ENCODE data around the gene PAK5. TPM values are rescaled to one million over a fixed set of nuclear protein-coding genes. Genes with fewer than 3 reads are reported as not detected.
A peak's percentile ranks its signal among the peaks of the same experiment; 100 is the strongest.

PAK5 gene
- polyA plus RNA-seq (ENCODE audit: insufficient read depth in 1 of 5, insufficient read length in 5 of 5, low replicate concordance in 1 of 5), result under 1 TPM; 0.18 to 0.44 (median 0.33) TPM
- long read RNA-seq, donor 1, result 0 reads
- long read RNA-seq, donor 2, result 0 reads
- long read RNA-seq, donor 3, result 0 reads
- long read RNA-seq, donor 4, result 0 reads
- long read RNA-seq, donor 5, result 0 reads
- long read RNA-seq, donor 6, result 0 reads
- long read RNA-seq, donor 7, result 0 reads
- long read RNA-seq, donor 8, result 0 reads

DNA sequence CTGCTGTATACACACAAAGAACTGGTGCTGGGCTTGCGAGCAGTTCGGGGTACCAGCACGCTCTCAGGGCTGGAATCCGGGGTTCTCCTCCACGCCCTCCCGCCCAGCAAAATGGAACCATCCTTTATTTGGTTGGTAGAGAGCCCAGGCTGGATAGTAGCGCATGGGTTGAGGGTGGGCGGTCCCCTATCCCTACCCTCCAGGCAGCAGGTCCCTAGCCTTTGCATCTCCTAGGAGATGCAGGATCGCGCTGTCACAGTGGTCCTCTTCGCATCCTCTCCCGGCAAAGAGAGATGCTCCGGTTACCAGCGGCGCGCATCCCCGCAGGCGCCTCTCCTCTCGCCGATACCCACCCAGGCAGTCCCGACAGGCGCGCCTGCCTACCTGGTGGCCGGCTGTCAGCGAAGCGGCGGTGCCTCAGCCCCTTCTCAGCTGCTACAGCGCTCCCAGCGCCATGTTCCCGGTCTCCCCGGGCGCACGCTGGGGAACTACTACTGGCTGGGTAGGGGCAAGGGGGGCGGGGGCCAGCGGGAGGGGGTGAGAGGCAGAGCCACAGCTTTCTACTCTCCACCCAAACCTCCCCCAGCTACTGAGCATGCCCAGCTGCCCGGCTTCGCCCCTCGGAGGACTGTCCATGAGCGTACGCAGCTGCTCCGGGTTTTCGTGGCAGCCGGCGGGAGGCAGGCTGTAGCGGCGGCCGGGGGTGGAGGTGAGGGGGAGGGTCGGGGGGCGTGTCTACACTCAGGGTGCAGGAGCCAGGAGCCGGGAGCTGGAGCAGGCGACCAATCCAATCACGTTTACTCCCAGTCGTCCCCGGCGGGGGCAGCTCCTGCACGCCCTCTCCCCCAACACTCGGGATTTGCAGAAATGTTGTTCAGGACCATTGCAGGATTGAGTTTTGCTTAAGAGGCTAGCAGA, at the start of gene PAK5:
PAK5 (minus strand) TSS at position 699 of the 918 bp plus-strand sequence. CDS start 194,748 bp downstream, outside the sequence.
- peak; percentile 45 to 55 for DNase-seq

DNA sequence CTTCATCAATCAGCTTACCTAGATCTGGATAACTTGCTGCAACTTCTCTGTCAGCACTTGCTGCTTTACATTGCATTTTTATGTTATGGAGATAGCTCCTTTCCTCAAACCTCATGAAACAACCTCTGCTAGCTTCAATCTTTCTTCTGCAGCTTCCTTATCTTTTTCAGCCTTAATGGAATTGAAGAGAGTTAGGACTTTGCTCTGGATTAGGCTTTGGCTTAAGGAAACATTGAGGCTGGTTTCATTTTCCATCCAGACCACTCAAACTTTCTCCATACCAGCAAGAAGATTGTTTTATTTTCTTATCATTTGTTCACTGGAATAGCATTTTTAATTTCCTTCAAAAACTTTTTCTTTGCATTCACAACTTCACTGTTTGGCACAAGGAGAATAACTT, 48.8 kb upstream of the PAK5 start:
- DNase-seq, result no peak

DNA sequence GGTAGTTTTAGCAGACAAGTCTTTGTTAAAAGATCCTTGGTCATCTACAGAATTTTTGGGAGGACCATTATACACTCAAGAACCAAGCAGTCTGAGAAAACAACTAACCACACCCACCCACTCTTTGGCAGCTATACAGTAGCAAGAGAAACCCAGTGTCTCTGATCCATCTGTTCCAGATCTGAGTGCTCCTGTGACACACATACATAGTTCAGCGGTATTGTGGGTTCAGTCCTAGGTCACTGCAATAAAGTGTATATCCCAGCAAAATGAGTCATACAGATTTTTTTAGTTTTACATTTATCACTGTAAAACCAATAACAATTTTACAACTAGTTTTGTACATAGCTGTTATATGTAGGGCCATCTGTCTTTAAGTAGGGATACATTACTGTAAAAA, 47.4 kb upstream of the PAK5 start:
- no peak for DNase-seq

DNA sequence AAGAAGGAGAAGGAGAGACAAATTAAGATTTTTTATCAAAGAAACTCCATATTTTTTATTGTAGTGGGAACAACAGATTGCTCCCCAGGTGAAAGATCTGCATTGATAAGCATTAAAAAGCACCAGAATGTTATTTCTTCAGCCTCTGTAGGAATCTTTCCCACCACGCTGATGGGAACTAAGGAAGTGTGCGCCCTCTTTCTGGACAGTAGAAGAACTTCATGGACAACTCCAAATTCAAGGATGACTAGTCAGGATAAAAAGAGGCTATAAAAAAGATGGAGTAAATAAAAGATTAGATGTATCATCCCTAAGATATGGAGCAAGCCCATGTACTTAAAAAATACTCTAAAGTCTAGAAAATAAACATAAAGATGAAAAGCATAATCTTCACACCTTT, 45.8 kb upstream of the PAK5 start:
- no peak for DNase-seq

DNA sequence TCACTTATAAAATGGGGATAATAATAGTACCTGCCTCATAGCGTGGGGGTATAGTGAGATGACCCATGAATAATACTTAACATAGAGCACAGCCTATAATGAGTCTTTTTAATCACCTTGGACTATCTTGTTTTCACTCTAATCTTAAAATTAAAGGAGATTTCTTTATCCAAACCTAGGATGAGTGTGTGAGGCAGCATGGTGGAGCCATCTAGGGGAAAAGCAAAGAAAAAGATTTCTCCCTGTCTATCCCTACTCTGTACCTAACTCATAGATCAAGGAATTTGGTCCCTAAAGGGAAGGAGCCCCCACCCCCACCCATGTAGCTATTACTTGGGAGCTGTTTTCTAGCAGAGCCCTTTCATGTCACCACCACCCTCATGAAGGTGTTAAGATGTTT, 45.2 kb upstream of the PAK5 start:
- no peak for DNase-seq

DNA sequence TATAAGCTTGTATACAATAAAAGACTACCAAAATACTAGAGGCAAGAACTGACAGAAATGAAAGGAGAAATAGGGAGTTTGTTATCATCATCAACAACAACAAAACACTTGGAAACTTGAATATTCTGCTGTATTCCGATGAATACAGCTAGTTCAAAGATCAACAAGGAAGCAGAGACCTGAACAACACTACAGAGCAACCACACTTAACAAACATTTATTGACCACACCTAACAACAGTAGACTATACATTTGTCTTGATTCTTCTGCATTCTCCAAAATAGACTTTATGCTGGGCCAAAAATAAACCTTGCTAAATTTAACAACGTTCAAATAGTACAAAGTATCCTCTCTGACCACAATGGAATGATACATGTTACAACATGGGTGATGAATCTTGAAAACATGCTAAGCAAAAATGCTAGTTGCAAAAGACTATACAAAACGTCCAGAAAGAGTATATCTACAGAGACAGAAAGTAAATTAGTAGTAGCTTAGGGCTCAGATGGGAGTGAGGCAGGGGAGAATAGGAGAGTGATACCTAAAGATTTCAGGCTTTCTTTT, 39.1 kb upstream of the PAK5 start:
- DNase-seq, result no peak

DNA sequence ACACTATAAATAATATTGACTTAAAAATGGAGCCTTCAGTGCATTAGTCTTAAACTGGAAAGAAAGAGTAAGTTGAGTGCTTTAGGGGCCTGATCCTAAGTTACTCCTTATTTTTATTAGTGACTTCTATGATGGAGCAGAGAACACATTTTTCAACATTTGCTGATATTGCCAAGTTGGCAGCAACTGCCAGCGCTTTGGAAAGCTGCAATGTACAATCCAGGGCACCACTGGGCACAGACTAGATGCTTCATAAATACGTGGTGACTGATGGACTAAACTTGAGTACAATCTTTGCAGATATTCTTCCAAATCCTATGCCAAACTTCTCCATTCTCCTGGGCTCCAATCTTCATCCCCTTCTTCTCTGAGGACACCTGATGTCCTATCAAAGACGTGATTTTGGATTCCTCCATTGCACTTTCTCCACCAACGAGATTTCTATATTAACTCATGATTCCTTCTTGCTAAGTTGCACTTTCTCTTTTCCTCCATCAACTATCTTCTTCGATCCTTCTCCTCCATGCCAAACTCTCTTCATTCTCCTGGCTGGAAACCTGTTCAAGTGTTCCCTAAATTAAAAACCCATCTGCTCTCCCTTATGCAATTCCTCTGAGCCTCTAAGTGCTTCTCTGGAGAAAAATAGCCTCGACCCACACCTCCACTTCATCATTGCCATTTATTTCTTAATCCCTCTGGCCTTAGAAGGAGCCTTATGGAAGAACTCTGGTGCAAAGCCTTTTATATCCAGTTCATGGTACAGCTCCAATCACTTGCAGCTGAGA, 28.5 kb upstream of the PAK5 start:
- no peak for DNase-seq

DNA sequence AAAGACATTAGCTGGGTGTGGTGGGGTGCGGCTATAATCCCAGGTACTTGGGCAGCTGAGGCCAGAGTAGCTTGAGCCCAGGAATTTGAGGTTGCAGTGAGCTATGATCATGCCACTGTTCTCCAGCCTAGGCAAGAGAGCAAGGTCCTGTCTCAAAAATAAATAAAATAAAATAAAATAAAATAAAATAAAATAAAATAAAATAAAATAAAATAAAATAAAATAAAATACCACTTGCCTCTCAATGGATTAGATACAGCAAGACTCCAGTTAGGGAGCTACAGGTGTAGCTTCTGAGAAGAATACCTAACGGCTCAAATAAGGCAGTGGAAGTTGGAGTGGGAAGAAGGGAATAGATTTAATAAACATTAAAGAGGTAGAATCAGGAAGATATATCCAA, 13.7 kb upstream of the PAK5 start:
- no peak for DNase-seq

DNA sequence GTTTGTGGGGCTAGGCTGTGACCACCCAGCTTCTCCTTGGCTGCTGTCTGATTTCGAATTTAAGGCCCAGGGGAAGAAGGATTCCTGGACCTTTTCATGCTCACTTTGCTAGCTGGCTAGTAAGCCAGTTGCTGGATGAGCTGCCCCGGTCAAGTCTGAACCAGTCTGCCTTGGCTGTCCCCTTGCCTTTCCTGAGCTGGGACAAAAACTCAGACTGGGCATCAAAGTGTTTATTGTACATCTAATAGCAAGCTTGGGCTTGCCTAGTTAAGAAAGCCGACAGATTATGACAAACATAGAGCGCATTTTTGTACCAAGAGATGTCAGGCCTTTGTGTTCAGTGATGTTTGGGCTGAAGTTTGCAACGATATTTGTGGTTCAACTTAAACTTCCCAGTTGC, 750 bp upstream of the PAK5 start:
- DNase-seq, result no peak

DNA sequence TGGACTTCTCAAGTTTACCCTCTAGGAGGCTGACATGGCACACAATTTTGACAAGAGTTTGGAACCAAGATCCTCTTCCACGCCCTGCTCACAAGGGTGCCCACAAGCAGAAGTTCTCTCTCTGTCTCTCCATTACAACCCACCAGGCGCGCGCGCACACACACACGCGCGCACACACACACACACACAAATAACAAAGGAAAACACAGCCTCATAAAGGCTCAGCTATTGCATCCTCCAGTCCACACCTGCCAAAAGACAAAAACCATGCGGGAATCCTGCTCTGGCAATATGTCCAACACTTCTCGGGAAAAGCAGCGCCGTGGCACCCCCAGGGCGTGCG, 870 bp downstream of the PAK5 start:
- DNase-seq, result peak in 1 of 2 donors; percentile 9

DNA sequence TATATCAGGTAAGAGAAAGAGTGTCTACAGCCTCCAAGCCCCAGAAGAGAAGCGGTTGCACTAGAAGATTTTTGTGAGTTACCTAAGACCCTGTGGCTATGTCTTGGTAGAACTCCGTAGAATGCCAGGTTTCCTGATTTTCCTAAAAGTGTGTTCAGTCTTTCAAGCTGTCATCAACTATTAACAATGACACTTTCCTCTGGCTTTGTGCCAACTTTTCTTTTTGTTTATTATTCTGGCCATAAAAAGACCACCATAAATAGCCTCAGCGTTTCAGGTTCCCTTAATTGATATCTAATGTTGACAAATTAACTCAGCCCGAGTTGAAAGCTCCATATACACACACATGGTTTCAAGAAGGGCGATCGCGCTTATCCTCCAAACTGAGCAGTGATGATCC, 1.2 kb downstream of the PAK5 start:
- no peak for DNase-seq

DNA sequence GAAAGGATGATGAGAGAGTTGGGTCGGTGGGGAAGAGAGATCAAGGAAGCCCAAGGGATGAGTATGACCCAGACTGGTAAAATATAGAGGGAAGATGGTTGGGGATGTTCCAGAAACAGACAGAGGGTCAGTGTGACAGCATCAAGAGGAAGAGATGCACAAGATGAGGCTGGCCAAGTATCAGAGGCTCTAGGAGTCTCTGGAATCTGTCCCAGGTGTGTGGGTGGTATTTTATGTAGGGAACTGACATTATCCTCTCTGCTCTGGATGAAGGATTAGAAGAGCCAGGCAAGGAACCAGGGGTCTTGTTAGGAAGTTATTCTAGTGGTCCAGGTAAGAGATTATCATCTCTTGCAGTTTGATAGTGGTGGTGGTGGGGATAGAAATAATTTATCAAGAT, 3.6 kb downstream of the PAK5 start:
- DNase-seq, result no peak

DNA sequence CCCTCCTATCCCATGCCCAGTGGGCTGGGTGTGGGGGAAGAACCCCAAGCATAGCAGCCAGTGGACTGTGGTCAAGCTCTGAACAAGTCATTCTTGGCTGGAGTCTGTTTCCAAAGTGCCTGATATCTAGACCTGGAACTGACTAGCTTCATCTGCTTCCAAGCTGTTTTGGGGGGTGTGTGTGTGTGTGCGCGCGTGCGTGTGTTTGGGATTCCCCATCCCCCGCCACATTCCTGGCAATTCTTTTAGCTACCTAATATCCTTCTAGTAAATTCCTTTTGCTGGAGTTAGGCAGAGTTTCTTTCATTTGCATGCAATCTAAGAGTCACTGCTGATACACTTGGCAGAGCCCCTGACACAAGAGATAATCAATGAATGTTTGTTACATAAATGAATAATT, 7.8 kb downstream of the PAK5 start:
- DNase-seq, result no peak

DNA sequence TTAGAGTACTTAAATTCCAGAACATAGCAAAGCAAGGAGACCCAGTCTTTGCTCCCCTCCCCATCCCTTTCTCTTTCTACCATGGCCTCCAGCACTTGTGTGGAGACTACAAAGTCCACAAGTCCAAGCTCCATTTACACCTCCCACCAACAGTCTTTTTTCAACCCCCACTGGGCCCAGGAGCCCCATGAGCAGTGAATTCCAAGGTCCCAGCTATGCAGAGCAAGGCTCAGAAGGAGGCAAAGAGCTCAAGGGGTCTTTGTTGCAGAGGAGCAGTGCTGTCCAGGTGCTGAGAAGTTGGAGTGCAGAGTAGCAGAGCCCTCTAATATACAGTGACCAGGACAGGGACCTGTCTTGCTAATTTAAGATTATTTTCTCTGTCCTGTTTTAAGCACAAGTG, 9.0 kb downstream of the PAK5 start:
- no peak for DNase-seq

DNA sequence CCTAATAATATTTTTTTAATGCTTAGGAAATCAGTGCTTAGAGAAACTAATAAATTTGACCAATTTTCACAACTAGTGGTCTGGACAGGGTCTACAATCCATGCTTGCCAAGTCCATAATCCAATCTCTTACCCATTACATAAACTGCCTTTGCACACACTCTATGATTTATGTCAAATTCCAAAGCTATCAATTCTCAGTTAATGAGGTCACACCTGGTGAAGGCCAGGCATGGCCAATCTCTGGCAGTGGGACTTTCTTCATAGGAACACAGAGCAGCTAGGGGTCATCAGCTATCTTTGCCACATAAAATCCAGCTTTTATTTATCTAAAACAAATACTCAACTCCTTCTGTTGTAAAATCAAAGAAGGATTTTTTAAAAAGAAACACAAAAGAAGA, 21.2 kb downstream of the PAK5 start:
- no peak for DNase-seq

DNA sequence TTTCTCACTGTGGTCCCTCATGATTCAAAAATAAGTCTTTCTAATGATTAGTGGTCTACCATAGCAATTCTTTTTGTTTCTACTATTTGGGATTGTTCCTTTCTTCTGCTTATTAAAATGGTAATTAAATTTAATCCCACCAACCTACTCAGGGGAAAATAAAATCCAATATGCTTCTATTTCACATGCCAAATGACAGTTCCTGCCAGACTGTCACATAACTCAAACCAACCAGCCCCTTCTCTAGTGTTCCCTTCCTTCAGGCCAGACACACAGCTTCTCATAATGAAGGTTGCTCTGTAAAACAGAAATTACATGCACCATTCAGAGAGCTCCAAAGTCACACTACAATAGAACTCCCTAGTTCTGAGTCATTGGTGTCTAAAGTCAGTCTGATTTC, 23.2 kb downstream of the PAK5 start:
- no peak for DNase-seq

DNA sequence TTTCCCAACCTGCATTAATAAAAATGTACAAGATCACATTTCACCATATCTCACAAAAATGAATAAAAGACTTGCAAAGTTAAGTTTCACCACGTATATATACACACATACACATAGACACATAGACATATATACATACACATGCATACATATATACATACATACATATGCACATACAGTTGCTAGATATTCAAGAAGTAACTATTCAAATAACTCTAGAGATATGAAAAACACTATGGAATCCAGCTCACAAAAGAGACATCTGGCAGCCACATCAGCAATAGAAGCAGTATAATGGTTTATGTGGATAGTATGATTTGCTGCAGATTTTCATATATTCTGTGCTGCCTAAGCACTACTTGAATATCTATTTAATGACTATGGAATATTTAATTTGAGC, 28.1 kb downstream of the PAK5 start:
- no peak for DNase-seq

DNA sequence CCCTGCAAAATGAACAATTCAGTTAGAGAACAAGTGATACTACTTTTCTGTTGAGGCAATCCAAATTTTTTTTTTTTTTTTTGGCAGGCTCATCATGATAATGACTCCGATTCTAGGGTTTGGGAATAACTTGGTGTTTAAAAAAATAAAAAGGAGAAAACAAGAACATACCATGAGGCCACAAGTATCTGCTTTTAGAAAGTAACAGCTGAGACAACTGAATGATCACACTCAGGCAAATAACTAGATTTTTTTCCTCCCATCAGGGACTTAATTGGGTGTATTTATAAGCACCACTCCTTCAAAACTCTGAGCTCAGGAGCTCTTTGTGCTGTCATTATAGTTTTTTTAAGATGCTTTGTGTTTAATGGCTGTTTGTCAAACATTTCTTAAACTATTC, 29.6 kb downstream of the PAK5 start:
- no peak for DNase-seq

DNA sequence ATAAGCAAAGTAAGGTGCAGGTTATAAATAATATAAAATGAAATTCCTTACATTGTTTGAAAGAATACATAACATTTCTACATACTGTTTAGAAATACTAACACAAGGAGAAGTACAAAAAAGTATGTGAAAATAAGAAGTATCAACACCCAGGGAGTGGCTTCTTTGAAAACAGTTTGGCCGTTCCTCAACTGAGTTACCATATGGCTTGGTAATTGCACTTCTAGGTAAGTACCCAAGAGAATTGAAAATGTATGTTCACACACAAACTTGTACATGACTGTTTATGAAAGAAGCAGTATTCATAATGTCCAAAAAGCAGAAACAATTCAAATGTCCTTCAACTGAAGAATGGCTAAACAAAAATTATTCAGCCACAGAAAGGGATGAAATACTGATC, 30.7 kb downstream of the PAK5 start:
- DNase-seq, result no peak

DNA sequence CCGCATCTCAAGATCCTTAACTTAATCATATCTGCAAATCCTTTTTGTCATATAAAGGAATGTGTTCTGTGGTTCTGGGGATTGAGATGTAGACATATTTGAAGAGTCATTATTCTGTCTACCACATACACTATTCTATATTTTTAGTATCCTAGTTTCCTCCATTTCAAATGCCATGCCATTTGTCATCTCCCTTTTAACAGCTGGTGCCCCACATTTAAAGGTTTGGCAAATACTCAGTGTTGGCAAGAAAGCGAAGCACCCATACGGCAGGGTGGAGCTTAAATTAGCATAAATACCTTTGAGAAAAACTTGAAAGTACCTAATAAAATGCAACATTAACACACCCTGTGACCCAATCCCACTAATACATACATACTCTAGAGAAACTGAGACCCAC, 31.7 kb downstream of the PAK5 start:
- DNase-seq, result no peak

DNA sequence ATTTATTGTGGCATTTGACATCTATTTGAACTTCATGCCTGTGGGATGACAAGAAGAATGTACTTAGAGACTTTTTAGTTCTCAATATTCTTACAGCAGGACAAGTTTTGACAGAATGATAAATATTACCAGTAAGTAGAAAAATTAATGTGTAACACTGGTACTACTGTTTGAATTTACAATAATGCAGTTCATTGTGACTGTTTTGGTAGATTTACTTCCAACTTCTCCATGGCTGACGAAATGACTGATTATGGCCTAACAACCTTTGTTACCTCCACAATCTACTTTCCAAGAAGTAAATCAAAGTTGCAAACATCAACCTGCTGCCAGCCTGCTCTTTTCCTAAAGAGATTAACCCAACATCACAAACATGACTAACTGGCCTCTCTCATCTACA, 38.5 kb downstream of the PAK5 start:
- DNase-seq, result no peak

DNA sequence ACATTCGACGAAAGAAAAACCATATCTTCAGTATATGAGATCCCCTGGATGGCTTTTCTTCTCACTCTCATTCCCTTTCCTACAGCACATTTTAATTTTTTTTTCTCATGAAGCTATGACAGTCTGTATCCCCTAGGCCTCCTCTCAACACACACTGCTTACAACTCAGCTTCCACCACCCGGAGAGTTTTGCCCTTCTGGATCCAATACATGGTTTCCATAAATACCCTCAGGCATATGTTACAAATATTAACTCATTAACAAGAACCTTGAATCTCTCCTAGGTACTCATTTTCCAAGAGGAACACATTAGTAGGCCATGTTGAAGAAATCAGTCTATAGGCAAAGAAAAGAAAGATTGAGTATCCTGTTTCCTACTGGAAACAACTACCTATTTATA, 44.0 kb downstream of the PAK5 start:
- DNase-seq, result no peak

DNA sequence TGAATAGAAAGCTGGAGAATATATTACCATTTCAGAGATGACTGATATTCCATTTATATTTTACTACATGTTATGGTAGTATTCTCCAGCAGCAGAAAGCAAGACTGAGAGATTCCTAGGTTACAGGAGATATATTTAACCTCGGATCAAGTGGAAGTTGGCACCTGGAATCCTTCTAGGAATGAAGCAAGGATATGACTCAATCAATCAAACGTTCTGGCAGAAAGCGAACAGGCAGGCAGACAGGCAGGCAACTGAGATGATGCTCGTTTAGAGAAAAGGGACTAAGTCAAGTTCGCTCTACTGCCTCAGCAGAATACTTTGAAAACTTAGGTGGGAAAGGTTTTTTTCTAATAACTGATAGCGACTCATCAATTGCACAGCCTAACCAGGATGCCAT, 46.2 kb downstream of the PAK5 start:
- no peak for DNase-seq
